NCI-H446 (cell line): ENCODE measurements around the gene MEGF6.

ENCODE experiments used
- DNase-seq, 2 experiments: peaks; one replicate each; lab custom pipeline; 2025; lab: John Stamatoyannopoulos, UW

The MEGF6 gene

DNA sequence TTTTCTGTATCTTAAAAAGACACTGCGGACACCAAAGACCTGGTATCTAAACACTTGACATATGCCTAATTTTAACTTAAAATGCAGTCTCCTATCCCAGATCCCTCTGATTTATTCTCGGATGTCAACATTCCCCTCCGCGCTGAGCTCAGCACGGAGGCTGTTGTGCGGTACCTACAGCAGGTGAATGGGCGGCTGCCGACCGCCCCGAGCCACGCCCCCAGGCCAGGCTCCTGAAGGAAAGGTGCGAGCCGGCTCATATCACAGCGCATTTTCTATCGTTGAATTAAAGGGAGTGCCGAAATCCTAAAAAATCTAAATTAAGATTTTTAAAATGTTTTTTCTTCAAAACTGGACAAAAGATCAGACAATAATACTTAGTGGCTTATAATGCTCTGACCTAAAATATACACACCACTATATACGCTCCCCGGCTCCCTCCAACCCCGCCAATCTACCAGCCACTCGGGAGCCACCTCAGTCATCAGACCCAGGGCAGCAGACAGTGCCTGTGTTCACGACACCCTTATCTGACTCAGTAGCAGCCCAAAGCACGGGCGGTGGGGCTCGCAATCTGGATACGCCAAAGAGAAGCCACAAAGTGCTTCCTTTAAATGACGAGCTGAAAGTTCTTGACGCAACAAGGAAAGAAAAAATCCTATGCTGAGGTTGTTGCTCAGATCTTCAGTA is 34.5 kb upstream of the MEGF6 start:
- no peak for DNase-seq

DNA sequence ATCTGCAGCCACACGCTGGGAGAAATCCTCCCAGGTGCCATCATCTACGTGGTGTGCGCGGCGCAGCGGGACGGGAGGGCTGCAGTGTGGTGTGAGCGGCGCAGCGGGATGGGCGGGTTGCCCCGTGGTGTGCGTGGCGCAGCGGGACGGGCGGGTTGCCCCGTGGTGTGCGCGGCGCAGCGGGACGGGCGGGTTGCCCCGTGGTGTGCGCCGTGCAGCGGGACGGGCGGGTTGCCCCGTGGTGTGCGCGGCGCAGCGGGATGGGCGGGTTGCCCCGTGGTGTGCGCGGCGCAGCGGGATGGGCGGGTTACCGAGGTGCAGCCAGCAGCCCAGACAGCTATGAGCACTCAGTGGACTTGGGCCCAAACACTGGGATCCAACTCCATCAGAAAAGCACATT is 33.9 kb upstream of the MEGF6 start:
- no peak for DNase-seq

DNA sequence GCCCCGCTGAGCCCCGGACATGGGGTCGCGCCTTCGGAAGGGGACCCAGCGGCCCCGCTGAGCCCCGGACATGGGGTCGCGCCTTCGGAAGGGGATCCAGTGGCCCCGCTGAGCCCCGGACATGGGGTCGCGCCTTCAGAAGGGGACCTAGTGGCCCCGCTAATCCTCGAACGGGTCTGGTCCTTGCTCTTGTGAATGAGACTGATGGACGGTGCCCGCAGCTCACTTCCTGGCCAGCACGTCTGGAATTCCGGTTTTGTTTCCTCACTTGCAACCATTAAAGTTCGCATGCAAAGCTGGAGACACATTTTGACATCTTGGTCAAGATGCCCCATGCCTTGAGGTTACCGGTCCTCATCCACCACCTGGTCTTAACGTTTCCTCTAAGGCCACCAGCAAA is 33.0 kb upstream of the MEGF6 start:
- DNase-seq: no peak

DNA sequence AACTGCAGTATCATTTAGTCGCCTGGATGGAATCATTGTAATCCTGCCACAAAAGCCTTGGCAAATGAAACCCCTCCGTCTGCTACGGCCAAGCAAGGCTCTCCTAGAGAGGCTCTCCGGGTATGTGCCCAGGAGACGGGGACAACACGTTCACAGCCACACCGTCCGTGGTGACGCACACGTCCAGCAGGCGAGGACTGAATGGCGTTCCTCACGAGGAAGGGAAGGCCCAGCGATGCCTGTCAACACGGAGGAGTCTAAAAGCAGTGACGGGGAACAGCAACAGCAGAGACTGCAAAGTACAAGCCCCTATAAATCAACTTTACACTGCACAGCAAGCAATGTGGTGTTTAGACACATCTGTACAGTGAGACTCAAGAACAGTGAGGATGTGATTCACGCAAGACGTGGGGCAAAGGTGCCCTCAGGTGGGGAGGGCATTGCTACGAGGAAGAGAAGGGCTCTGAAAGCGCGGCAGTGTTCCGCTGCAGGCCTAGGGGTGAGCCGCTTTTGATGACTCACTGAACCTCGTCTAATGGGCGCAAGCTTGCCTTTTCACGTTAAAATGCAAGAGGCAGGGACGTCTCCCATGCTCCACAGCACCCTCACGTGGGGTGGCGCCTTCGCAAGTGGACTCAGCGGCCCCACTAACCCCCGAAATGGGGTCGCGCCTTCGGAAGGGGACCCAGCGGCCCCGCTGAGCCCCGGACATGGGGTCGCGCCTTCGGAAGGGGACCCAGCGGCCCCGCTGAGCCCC is 31.8 kb upstream of the MEGF6 start:
- no peak for DNase-seq

DNA sequence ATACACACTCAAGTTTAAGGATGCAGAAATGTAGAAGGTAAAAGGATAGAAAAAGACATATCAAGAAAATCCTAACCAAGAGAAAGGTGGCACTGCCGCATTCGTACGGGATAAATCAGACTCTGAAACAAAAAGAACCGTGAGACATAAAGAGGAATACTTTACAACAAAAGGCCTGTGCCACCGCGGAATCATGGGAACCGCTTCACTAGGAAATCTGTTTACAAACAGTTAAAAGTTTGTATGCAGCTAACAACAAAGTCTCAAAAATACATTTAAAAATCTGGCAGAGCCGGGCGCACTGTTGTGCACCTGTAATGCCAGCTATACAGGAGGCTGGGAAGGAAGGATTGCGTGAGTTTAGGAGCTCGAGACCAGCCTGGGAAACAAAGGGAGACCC is 30.5 kb upstream of the MEGF6 start:
- no peak for DNase-seq

DNA sequence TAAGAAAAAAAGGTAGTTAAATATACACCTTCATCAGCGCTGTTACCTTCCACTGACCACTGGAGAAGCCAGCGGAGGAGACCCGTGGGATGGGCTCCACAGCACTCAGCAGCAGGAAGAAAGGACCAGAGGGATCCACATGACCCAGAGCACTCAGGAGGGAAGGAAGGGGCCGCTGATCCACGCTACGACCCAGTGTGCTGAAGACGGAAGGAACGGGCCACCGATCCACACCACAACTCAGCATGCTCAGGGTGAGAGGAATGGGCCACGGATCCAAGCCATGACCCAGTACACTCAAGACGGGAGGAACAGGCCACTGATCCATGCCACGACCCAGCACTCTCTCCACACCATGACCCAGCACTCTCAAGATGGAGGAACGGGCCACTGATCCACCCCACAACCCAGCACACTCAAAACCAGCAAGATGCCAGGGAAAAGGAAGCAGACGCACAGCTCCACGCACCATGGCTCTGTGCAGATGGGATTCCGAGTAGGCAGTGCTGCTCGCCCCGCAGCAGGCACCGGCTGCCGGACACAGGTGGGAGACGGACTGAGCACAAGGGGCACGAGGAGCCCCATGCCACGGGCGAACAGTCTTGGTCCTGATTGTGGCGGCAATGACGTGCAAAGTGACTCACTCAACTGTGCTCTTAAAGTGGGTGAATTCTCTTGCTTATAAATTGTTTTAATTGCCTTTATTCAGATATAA is 29.9 kb upstream of the MEGF6 start:
- DNase-seq: no peak

DNA sequence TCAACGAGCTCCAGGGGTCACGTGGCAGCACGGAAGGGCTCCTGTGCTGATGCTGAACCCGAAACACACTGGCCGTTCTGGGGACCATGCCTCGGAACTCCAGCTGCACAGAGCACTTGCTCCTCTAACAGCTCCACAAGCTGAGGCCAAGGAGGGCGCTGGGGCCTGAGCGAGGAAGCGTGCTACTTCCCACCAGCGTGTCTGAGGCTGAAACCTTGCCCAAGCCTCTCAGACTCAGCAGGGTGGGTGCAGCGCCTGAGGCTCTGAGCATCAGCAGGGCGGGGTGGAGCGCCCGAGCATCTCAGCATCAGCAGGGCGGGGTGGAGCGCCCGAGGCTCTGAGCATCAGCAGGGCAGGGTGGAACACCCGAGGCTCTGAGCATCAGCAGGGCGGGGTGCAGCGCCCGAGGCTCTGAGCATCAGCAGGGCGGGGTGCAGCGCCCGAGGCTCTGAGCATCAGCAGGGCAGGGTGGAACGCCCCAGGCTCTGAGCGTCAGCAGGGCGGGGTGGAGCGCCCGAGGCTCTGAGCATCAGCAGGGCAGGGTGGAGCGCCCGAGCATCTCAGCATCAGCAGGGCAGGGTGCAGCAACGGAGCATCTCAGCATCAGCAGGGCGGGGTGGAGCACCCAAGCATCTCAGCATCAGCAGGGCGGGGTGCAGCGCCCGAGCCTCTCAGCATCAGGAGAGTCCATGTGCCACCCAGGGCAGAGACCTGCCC is 29.0 kb upstream of the MEGF6 start:
- no peak for DNase-seq

DNA sequence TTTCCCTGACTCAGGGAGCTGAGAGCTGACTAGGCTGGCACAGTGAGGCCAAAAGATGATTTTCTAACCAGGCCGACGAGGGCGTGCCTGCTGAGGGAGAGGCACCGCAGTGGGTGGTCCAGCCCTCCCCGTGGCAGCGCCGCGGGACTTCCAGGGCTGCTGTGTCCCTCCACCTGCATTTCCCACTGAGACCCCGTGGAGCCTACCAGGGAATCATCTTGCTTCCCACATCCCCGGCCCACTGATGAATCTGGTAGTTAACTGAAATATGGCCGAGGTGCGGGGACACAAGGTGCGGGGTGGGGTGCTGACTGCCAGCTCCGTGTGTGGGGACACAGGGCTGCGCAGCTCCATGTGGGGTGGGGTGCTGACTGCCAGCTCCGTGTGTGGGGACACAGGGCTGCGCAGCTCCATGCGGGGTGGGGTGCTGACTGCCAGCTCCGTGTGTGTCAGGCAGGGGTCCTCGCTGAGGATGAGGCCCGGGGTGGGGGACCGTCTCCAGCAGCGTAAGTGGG is 28.1 kb upstream of the MEGF6 start:
- no peak for DNase-seq

DNA sequence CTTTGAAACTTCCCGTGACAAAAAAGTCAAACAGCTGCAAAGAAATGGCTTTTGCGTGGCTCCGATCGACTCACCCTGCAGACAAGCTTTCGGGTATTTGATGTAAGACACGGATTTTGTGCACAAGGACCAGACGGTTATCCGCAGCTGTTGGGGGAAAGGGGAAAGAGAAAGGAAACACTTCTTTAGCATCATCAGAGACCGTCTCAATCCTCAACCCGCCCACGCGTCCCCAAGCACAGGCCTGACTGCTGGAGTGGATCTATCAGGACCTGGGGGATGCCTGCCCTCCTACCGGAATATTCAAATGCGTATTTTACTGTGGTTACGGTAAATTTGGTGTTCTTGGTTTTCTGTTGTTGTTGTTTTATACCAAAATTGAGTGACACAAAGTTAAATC is 27.4 kb upstream of the MEGF6 start:
- no peak for DNase-seq

DNA sequence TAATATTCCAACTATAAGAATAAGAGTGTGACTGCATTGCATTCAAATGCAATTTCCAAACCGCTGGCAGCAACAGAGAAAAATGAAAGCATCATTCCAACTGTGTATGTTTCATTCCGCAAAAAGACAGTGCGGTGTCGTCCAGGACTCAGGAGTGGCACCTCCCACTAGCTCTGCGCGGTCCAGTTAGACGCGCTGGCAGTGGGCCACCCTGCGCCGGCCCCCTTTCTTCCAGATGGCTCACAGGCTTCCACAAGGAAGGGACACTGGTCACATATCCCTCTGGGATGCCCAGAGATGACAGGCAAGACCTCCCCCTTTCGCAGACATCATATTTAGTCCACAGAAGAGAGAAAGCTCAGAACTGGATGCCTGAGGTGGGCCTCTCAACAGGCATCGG is 26.7 kb upstream of the MEGF6 start:
- no peak for DNase-seq

DNA sequence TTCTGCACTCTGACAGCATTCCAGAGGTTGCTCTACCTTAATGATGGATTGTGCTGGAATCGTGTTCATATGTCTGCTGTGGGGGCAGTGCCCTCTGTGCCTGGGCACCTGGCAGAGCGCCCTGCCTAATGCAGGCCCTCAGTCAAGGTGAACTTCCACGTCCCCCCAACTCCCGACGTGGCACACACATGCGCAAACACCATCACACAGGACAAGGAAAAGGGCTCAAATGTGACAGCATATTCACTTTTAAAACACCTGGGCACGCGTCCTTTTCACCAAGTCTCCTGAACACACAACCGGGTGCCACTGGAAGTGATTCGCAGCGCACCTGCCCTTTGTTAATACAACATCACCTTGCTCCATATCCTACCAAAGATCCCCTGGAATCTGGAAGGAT is 25.2 kb upstream of the MEGF6 start:
- no peak for DNase-seq

DNA sequence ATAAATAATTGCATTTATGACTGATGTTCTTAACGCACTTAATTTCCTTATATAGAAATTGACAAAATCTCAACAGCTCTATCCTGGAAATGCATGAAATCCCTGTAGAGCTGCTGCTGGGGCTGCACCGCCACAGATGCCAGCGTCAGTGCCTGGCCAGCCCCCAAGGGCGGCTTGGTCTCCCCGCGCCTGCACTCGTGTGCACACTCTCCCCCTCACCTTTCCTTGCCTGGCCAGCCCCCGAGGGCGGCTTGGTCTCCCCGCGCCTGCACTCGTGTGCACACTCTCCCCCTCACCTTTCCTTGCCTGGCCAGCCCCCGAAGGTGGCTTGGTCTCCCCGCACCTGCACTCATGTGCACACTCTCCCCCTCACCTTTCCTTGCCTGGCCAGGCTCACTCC is 24.8 kb upstream of the MEGF6 start:
- DNase-seq: no peak

DNA sequence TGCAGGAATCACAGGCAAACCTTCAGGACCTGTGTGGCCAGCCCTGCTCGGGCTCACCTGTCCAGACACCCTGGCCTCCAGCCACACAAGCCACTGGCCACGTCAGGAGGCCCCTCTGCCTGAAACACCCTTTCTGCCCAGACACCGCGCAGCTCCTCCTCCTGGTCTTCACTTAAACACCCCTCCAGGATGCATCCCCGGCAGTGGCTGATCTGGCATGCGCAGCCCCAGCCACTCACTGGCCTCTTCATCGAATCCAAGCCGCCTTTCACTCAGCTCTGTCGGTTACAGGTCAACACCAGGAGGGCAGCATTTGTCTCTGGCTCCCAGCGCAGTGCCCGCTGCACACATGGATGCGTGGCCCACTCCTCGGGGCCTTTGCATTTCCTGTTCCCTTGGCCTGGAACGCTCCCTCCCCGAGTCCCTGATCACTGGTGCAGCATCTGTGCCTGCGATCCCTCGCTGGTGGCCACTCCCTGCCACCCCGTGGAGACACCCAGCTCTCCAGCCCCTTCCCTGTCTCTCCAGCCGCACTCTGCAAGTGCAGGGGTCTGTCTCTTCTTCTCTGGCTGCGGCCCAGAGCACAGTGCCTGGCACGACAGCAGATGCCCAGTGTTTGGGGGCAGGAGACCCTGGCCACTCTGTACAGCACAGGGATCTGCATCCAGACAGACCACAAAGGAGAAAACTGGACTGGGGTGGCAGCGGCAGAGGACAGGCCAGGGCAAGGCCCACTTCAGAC is 22.9 kb upstream of the MEGF6 start:
- DNase-seq: no peak

DNA sequence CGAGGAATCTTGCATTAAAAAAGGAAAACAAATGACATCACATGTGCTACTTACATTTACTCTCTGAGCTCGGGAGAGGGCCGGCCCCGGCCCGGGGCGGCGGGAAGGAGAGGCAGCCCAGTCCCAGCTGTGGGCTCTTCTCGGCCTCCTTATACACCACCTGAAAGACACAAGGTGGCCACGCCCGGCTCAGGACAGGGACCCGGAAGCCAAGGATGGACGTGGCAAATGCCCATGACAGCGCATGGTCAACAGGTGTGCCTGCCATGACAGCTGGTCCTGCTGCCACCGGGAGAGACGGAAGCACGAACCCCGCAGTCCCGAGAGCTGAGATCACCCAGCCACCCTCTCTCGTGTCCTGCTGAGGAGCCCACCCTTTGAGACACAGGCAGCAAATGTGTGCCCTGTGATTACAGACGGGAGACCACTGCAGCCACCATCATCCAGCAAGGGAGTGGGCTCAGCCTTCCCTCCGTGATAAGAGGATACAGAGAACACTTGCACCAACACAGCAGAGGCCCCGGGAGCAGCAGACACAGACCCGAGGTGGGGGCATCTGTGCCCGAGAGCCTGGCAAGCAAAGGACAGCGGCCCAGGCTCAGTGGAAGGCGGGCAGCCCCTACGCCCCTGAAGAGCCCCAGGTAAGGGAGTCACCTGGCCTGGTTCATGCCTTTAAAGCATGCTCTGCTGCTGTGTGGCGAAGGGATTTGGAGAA is 22.2 kb upstream of the MEGF6 start:
- no peak for DNase-seq

DNA sequence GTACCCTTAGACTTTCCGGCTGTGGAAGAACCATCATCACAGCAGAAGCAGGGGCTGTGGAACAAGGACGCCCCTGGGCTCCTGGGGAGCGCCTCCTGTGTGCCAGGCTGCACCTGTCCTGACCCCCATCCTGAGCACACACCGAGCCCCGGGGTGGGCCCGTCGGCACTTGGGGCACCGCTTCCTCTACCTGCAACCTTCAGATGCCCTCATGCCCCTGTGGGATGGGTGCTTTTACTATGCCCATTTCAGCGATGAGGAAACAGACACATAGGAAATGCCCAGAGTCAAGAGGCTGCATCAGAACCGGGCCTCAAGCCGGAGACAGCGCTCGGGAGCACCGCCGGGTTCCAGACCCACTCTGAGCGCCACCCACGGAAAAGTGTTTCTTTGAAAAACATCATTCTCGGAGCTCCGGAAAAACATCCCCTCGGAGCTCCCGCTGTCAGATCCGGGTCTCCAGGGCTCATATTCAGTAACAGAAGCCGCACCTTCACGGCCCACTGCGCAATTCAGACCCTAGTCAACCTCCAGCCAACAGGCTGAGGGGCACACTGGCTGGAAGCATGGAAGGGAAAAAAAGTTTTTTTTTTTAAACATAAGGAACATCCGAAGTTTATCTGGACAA is 21.5 kb upstream of the MEGF6 start:
- no peak for DNase-seq

DNA sequence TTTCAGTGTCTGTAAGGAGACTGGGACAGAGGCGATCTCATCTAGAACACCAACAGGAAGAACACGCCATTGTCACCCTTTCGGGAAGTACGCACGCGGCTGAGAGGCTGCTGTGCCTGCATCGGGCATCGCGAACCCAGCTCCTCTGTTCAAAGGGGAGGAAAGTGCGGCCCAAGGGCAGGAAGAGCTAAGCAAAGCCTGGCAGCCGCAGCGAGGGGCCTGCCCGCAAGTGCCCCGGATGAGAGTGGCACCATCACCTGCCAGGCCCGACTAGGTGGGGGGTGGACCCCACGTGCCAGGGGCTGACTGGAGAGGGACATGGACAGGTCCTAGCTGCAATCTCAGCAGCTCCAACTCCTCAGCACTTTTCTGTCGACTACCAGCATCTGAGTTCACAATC is 21.0 kb upstream of the MEGF6 start:
- DNase-seq: no peak

DNA sequence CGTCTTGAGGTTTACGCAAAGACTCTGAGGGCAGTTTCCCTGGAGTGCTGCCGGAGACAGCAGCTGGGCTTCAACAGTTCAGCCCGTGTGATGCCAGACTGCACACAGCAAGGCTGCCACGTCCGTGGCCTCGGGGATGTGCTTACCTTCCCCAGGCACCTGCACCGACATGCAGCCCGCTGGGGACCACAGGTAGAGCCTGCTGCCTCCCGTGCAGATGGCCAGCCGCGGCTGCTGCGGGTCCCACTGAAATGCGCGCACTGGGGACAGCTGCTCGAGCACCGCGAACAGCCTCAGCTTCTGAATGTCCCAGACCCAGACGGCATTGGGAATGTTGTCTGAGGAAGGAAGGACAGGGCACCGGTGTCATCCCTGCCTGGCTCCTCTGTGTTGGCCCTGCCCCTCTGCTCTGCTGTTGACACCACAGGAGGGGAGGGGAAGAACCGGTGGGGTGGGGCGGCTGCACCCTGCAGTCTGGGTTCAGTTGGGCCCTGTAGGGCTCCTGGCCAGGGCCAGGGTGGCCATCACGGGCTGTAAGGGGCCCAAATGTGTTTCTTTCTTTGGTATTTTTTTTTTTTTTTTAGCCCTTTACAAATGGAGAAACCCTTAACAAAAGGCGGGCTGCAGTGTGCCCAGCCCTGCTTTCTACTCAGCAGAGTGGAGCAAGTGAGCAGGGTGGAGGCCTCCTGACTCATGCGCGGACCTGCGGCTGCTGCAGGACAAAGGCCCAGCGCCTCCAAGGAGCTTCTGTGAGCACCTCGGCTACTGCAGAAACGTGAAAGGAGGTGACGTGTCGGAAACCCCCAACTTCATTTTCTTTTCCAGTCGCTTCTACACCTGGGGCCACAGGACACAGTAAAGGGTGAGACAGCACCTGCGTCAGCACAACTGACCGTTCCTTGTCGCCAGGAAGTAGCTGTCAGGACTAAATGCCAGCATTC is 20.3 kb upstream of the MEGF6 start:
- DNase-seq: no peak

DNA sequence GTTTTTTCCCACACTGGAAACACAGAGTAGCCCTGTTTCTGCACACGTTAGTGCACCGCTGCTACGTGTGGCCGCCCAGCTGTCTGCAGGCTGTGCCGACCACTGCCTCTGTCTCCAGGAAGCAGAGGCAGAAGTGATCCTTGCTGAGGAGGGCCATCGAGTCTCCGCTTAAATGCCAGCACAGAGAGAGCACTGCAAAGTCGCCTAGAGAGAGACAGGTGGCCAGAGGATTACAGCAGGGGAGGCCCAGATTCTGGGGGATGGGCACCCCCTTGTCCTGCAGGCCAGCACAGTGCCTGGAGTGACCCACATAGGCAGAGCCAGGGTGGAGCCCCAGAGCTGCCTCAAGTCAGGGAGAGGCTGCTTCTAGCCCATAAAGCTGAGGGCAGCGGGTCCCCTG is 19.6 kb upstream of the MEGF6 start:
- DNase-seq: no peak

DNA sequence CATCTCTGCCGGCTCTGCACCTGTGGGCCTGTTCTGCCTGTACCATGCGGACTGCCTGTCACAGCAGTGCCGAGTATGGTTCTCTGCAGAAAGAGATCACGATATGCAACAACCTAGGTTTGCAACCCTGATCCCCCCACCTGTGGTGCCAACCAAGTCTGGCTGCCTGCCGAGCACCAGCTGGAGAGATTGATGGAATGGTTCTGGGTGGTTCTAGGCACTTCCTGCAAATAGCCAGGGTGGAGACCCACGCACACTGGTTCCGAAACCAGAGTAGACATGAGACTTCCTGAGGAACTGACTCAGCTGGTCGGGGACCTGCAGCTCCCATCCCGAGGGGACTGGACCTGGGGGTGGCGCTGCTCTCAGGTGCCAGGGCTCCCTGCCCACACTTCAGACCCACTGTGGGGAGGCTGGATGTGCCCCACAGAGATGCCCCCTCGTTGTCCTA is 18.9 kb upstream of the MEGF6 start:
- DNase-seq: no peak
